T-cell (primary cell): Measurements from ENCODE around the gene OAS3. TPM values are rescaled to one million over a fixed set of nuclear protein-coding genes. Genes with fewer than 3 reads are reported as not detected.
A peak's percentile ranks its signal among the peaks of the same experiment; 100 is the strongest.
"Not testable (repeated sequence)": the region's sequence is repeated elsewhere in the genome, so short reads cannot be mapped to it uniquely, and the experiment has no call there.

Experiments
- ATAC-seq, 4 experiments: fragments of 200-7000 bp in 3 of 4; fragments of 150-1000 bp in 1 of 4; cut with Tn5 transposase; replicated peaks in 1 of 4; 1 replicate in 3 of 4; 2 replicates in 1 of 4; pipeline ENCODE4 v1.10.0; 2021; ENCODE audit warnings: moderate library complexity in 3 of 4, mild to moderate bottlenecking in 2 of 4, moderate number of reproducible peaks in 1 of 4
- CTCF ChIA-PET, 2 donors: fragments of 300-600 bp; sonication (Branson Sonifier 250); formaldehyde crosslinking; loops; one replicate each; lab custom pipeline; 2022; ENCODE audit warnings: antibody characterized with exemption in 2 of 2; lab: Charles Lee
- POLR2A ChIA-PET, 2 donors: fragments of 300-600 bp; sonication (Branson Sonifier 250); formaldehyde crosslinking; loops; one replicate each; lab custom pipeline; 2022; ENCODE audit warnings: antibody characterized with exemption in 2 of 2; lab: Charles Lee
- DNase-seq, 35 experiments: peaks; one replicate each; pipeline versions ENCODE4 v3.0.0 to v3.0.0-alpha.2; 2013 to 2023
- H3K27ac ChIP-seq: one replicate; pipeline ENCODE4 v1.5.1; 2013; ENCODE audit warnings: low read length
- H3K27me3 ChIP-seq, 2 experiments: replicated peaks in 1 of 2; 1 replicate in 1 of 2; 2 replicates in 1 of 2; pipeline versions ENCODE4 v1.6.1 to v1.7.0; 2013; ENCODE audit warnings: low read length in 1 of 2, mixed read lengths in 1 of 2; ENCODE audit not compliant: control insufficient read depth in 2 of 2, insufficient read depth in 2 of 2; ENCODE audit errors: extremely low read depth in 1 of 2
- H3K36me3 ChIP-seq, 2 donors: 1 replicate in 1 of 2; 2 replicates in 1 of 2; pipeline versions ENCODE4 v1.6.1 to v1.7.0; 2013; ENCODE audit warnings: low read length in 1 of 2; ENCODE audit not compliant: control insufficient read depth in 2 of 2, insufficient read depth in 1 of 2; ENCODE audit errors: extremely low read depth in 1 of 2
- H3K4me1 ChIP-seq, 2 experiments: 1 replicate in 1 of 2; 2 replicates in 1 of 2; pipeline versions ENCODE4 v1.6.1 to v1.7.0; 2013; ENCODE audit warnings: low read length in 2 of 2, mixed read lengths in 1 of 2; ENCODE audit not compliant: insufficient read depth in 2 of 2, control insufficient read depth in 1 of 2; ENCODE audit errors: extremely low read depth in 1 of 2
- H3K4me3 ChIP-seq, 2 donors: 1 replicate in 1 of 2; 2 replicates in 1 of 2; pipeline versions ENCODE4 v1.5.1 to v1.7.0; 2013; ENCODE audit warnings: mild to moderate bottlenecking in 2 of 2, low read length in 1 of 2, moderate library complexity in 1 of 2; ENCODE audit not compliant: control insufficient read depth in 1 of 2; ENCODE audit errors: extremely low read depth in 1 of 2
- H3K9me3 ChIP-seq: 2 replicates; pipeline ENCODE4 v1.7.0; 2013
- H3K27ac Mint-ChIP-seq, 2 donors: one replicate each; pipeline ENCODE4 v1.8.0; 2020 to 2021; ENCODE audit warnings: mild to moderate bottlenecking in 2 of 2, mixed read lengths in 2 of 2
- H3K27me3 Mint-ChIP-seq, 2 donors: one replicate each; pipeline ENCODE4 v1.8.0; 2021 to 2022; ENCODE audit warnings: mixed read lengths in 2 of 2
- H3K36me3 Mint-ChIP-seq: one replicate; pipeline ENCODE4 v1.8.0; 2021; ENCODE audit warnings: mixed read lengths
- H3K4me1 Mint-ChIP-seq, 3 donors: one replicate each; pipeline ENCODE4 v1.8.0; 2020 to 2022; ENCODE audit warnings: mixed read lengths in 3 of 3, mild to moderate bottlenecking in 1 of 3
- H3K4me3 Mint-ChIP-seq, 3 donors: one replicate each; pipeline ENCODE4 v1.8.0; 2020 to 2022; ENCODE audit warnings: mild to moderate bottlenecking in 3 of 3, mixed read lengths in 3 of 3, moderate library complexity in 3 of 3
- H3K9me3 Mint-ChIP-seq, 3 donors: one replicate each; pipeline ENCODE4 v1.8.0; 2020 to 2022; ENCODE audit warnings: mixed read lengths in 3 of 3
- WGBS: methylation state at CpG from one replicate; pipeline ENCODE4 v1.1.5; 2013; ENCODE audit warnings: missing lambda C conversion rate; ENCODE audit not compliant: insufficient coverage; 5-methylcytosine and 5-hydroxymethylcytosine counted together
- total RNA-seq, 35 experiments: library from RNA in 6 of 35; stranded (reverse) in 6 of 35; fragments of 120-200 nt in 1 of 35; gene quantifications; one replicate each; pipeline versions ENCODE4 v1.2.1 to v1.2.4 and lab custom pipeline; 2013 to 2026

The OAS3 gene
- total RNA-seq, 5 donors from 2014 or later (not counting 1 experiment from before 2014, with no cell fraction given): 18.4 to 38.5 (median 24.5) TPM

DNA sequence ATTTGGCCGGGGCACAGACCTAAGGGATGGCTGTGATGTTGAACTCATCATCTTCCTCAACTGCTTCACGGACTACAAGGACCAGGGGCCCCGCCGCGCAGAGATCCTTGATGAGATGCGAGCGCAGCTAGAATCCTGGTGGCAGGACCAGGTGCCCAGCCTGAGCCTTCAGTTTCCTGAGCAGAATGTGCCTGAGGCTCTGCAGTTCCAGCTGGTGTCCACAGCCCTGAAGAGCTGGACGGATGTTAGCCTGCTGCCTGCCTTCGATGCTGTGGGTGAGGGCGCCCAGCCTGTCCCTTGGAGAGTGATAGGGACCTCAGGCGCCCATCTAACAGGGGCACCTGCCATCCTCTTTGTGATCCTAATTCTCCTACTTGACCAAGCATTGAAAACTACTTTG is 12.4 kb downstream of the OAS3 start:
- no peak overlapping the region for H3K27ac Mint-ChIP-seq
- Histone ChIP-seq H3K9me3 (no peaks in the 10 kb centered on the region), H3K27ac (no peak overlapping the region), H3K4me3 (no peak overlapping the region), H3K27me3 (no peaks in the 10 kb centered on the region), H3K4me1 (no peaks in the 10 kb centered on the region), H3K36me3 (peaks cover 17 to 55% of the 10 kb centered on the region in 2 donors)
- WGBS: 96% methylated on average over 8 of the region's 11 CpGs
- POLR2A ChIA-PET: no interaction called here
- peaks cover 3 to 12% (median 6%) of the 10 kb centered on the region in 3 donors for H3K4me1 Mint-ChIP-seq
- no peak overlapping the region for H3K4me3 Mint-ChIP-seq
- peaks cover 82% of the 10 kb centered on the region for H3K36me3 Mint-ChIP-seq
- CTCF ChIA-PET: no interaction called here
- H3K27me3 Mint-ChIP-seq: no peaks in the 10 kb centered on the region
- H3K9me3 Mint-ChIP-seq: peaks cover 0 to 12% (median 3%) of the 10 kb centered on the region in 3 donors
- no peak for DNase-seq
- ATAC-seq: no peak

DNA sequence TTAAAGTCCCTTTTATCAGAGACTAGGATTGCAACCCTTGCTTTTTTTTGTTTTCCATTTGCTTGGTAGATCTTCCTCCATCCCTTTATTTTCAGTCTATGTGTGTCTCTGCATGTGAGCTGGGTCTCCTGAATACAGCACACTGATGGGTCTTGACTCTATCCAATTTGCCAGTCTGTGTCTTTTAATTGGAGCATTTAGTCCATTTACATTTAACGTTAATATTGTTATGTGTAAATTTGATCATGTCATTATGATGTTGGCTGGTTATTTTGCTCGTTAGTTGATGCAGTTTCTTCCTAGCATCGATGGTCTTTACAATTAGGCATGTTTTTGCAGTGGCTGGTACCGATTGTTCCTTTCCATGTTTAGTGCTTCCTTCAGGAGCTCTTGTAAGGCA is 18.9 kb downstream of the OAS3 start:
- H3K4me1 Mint-ChIP-seq: peaks cover 23 to 37% (median 27%) of the 10 kb centered on the region in 3 donors
- H3K9me3 ChIP-seq, H3K27ac ChIP-seq, H3K27ac Mint-ChIP-seq, H3K4me3 Mint-ChIP-seq, CTCF ChIA-PET, H3K4me1 ChIP-seq, H3K27me3 Mint-ChIP-seq, DNase-seq, POLR2A ChIA-PET, H3K27me3 ChIP-seq, H3K4me3 ChIP-seq, ATAC-seq: not testable (repeated sequence)
- peaks cover 0 to 16% (median 3%) of the 10 kb centered on the region in 3 donors for H3K9me3 Mint-ChIP-seq
- H3K36me3 Mint-ChIP-seq: peaks cover 90% of the 10 kb centered on the region
- peaks cover 0 to 21% of the 10 kb centered on the region in 2 donors for H3K36me3 ChIP-seq
- WGBS: 100% methylated on average over 2 of the region's 4 CpGs

DNA sequence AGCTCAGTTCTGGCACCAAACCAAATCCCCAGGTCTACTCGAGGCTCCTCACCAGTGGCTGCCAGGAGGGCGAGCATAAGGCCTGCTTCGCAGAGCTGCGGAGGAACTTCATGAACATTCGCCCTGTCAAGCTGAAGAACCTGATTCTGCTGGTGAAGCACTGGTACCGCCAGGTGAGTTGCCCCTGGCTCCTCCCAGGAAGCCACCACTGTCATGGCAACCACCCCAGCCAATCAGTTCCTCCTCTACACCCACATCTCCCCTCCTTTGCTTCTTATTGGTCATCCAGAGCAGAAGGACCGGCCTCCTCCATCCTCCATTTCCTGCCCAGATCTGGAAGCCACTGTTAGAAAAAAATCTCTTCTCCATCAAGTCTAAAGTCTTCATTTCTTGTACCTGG is 22.8 kb downstream of the OAS3 start:
- peaks cover 17 to 24% (median 17%) of the 10 kb centered on the region in 3 donors for H3K4me1 Mint-ChIP-seq
- peaks cover 0 to 10% (median 0%) of the 10 kb centered on the region in 3 donors for H3K9me3 Mint-ChIP-seq
- Histone ChIP-seq H3K4me3 (no peak overlapping the region), H3K9me3 (no peaks in the 10 kb centered on the region), H3K27ac (no peak overlapping the region), H3K4me1 (no peaks in the 10 kb centered on the region), H3K36me3 (peaks cover 0 to 50% of the 10 kb centered on the region in 2 donors), H3K27me3 (no peaks in the 10 kb centered on the region)
- no peak for DNase-seq
- peak overlapping the region in 1 of 2 donors; percentile 65 for H3K27ac Mint-ChIP-seq
- peaks cover 93% of the 10 kb centered on the region for H3K36me3 Mint-ChIP-seq
- peak in 1 of 4 experiments; percentile 35 for ATAC-seq
- ChIA-PET POLR2A (no interaction called here), CTCF (interaction anchor here in 1 of 2 donors (0.7 to 2.1 kb wide), 2 partner anchors 32 to 304 kb away, joined by 4 read pairs; no protein-coding TSS in a partner anchor)
- no peaks in the 10 kb centered on the region for H3K27me3 Mint-ChIP-seq
- H3K4me3 Mint-ChIP-seq: no peak overlapping the region
- WGBS: 91% methylated on average over 6 of the region's 7 CpGs

DNA sequence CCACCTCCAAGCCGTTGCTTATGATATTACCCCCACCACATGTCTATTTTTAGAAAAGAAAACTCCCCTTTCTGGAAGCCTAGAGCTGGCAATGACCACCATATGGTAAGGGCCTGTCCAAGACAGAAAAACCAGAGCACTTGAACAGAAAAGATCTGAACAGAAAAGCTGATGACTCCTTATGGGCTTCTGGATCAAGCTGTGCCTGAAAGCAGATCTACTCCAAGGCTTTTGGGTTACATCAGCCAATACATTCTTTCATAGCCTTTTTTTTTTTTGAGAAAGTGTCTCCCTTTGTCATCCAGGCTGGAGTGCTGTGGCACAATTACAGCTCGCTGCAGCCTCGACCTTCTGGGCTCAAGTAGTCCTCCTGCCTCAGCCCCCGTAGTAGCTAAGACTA is 23.3 kb downstream of the OAS3 start:
- Histone ChIP-seq H3K4me3 (no peak overlapping the region), H3K27ac (no peak overlapping the region), H3K27me3 (no peaks in the 10 kb centered on the region), H3K9me3 (no peaks in the 10 kb centered on the region), H3K36me3 (peaks cover 0 to 54% of the 10 kb centered on the region in 2 donors), H3K4me1 (no peaks in the 10 kb centered on the region)
- ATAC-seq: no peak
- Mint-ChIP-seq H3K9me3 (peaks cover 0 to 10% (median 0%) of the 10 kb centered on the region in 3 donors), H3K27me3 (no peaks in the 10 kb centered on the region), H3K4me1 (peaks cover 12 to 19% (median 13%) of the 10 kb centered on the region in 3 donors), H3K36me3 (peaks cover 93% of the 10 kb centered on the region), H3K27ac (peak overlapping the region in 1 of 2 donors; percentile 65), H3K4me3 (no peak overlapping the region)
- ChIA-PET POLR2A (no interaction called here), CTCF (interaction anchor here in 1 of 2 donors (0.7 to 2.1 kb wide), 2 partner anchors 32 to 303 kb away, joined by 4 read pairs; no protein-coding TSS in a partner anchor)
- 100% methylated on average over 1 of the region's 4 CpGs for WGBS
- DNase-seq: no peak

DNA sequence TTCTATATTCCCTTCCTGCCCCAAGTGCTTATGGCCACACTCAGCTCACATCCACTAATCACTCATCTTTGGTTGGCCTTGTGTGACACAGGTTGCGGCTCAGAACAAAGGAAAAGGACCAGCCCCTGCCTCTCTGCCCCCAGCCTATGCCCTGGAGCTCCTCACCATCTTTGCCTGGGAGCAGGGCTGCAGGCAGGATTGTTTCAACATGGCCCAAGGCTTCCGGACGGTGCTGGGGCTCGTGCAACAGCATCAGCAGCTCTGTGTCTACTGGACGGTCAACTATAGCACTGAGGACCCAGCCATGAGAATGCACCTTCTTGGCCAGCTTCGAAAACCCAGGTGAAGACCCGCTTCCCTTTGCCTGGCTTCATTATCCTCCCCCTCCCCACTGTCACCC is 24.3 kb downstream of the OAS3 start:
- Histone ChIP-seq H3K36me3 (peaks cover 0 to 65% of the 10 kb centered on the region in 2 donors), H3K27ac (no peak overlapping the region), H3K4me1 (no peaks in the 10 kb centered on the region), H3K4me3 (no peak overlapping the region), H3K9me3 (no peaks in the 10 kb centered on the region), H3K27me3 (no peaks in the 10 kb centered on the region)
- no peak overlapping the region for H3K27ac Mint-ChIP-seq
- DNase-seq: no peak
- peaks cover 90% of the 10 kb centered on the region for H3K36me3 Mint-ChIP-seq
- H3K9me3 Mint-ChIP-seq: peaks cover 0 to 10% (median 0%) of the 10 kb centered on the region in 3 donors
- CTCF ChIA-PET: interaction anchor here in 1 of 2 donors (0.5 kb wide), 1 partner anchor 29 kb away, joined by 4 read pairs; no protein-coding TSS in a partner anchor
- POLR2A ChIA-PET: no interaction called here
- ATAC-seq: no peak
- no peaks in the 10 kb centered on the region for H3K27me3 Mint-ChIP-seq
- 95% methylated on average over 5 of the region's 7 CpGs for WGBS
- H3K4me3 Mint-ChIP-seq: no peak overlapping the region
- H3K4me1 Mint-ChIP-seq: peaks cover 9 to 15% (median 10%) of the 10 kb centered on the region in 3 donors

DNA sequence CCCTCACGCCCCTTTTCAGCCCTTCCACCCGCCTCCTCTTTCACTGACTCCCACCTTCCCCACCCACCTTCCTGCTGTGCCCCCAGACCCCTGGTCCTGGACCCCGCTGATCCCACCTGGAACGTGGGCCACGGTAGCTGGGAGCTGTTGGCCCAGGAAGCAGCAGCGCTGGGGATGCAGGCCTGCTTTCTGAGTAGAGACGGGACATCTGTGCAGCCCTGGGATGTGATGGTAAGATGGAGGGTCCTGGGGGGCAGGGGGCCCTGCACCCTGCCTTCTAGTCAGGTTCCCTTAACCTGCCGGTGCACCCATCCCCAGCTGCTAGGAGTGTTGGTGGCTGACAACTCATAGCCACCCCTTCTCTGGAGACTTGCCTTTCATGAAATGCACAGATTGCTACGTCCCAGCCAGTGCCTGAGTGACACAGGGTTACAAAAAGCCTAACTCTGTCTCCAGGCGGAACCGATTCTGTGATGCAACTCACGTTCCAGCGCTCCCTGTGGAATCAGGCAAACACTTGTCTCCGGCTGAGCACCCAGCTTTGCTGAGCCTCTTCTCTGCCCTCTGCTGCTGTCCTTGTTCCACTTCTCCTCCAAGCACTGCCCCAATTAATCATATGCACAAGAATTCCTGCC is 25.1 kb downstream of the OAS3 start:
- over 99% methylated on average over 10 of the region's 14 CpGs for WGBS
- DNase-seq (no peak), ATAC-seq (no peak)
- Histone ChIP-seq H3K27ac (no peak overlapping the region), H3K4me3 (no peak overlapping the region), H3K4me1 (no peaks in the 10 kb centered on the region), H3K9me3 (no peaks in the 10 kb centered on the region), H3K36me3 (peaks cover 0 to 71% of the 10 kb centered on the region in 2 donors), H3K27me3 (no peaks in the 10 kb centered on the region)
- CTCF ChIA-PET: no interaction called here
- Mint-ChIP-seq H3K27me3 (no peaks in the 10 kb centered on the region), H3K27ac (no peak overlapping the region), H3K36me3 (peaks cover 89% of the 10 kb centered on the region), H3K4me1 (peaks cover 9 to 15% (median 10%) of the 10 kb centered on the region in 3 donors), H3K9me3 (peaks cover 0 to 5% (median 0%) of the 10 kb centered on the region in 3 donors), H3K4me3 (no peak overlapping the region)
- POLR2A ChIA-PET: no interaction called here
